ENCODE measurements around the gene CAMK2B.

DNA sequence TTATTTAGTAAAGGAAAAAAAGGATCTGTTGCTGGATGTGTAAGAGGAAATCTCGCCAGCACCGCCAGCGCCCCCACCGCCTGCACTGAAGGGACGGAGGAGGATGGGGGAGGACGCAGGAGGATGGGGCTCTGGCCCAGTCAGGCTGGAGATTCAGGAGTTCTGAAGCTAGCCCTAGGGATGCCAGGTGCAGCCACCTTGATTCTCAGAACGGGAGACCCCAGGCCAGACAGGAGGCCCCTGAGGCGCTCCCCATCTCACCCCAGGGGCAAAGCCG lies 1.3 kb downstream of the CAMK2B start:
- TF ChIP-seq CTCF (conservative IDR thresholded peaks at IDR 0.05) = no peak
- TF ChIP-seq ZFX (IDR thresholded peaks at IDR 0.05) = no peak
